MM.1S (cell line): ENCODE measurements around the gene HIC1.

ENCODE experiments used
- CTCF ChIP-seq: fragments of 300-600 bp; sonication (generic); IDR thresholded peaks from 2 replicates; pipeline ENCODE4 v1.5.1; 2016; ENCODE audit warnings: antibody characterized with exemption, low read length, mixed read lengths
- EZH2 ChIP-seq: fragments of 300-600 bp; sonication (generic); optimal IDR thresholded peaks from 2 replicates; pipeline ENCODE3; 2017; ENCODE audit warnings: low read depth, mild to moderate bottlenecking, antibody characterized with exemption, low read length, mixed read lengths

GRCh38 chr17:2054512-2055291 is at the start of gene HIC1:
- TF ChIP-seq CTCF (peak; percentile 82), EZH2 (no peak)
